ENCODE measurements around the gene CRAMP1.

Gene CRAMP1

GRCh38 chr16:1602285-1602684 is 9.9 kb upstream of the CRAMP1 start:
- DNase-seq: no peak

GRCh38 chr16:1606774-1607173 is 5.4 kb upstream of the CRAMP1 start:
- DNase-seq: no peak

GRCh38 chr16:1607971-1608370 is 4.2 kb upstream of the CRAMP1 start:
- no peak for DNase-seq

GRCh38 chr16:1610071-1610898 is 1.9 kb upstream of the CRAMP1 start:
- peak; percentile 89 for DNase-seq

- DNase-seq: no peak
These were observed 1.1 kb upstream of the CRAMP1 start for GRCh38 chr16:1610899-1611632.

GRCh38 chr16:1613211-1613622 is 1.1 kb downstream of the CRAMP1 start:
- no peak for DNase-seq

GRCh38 chr16:1613728-1614455 is 1.7 kb downstream of the CRAMP1 start:
- no peak for DNase-seq

- DNase-seq: no peak
These were observed 2.4 kb downstream of the CRAMP1 start for GRCh38 chr16:1614456-1615102.

- DNase-seq: no peak
These were observed 3.6 kb downstream of the CRAMP1 start for GRCh38 chr16:1615761-1616160.

GRCh38 chr16:1619976-1620375 is 7.8 kb downstream of the CRAMP1 start:
- no peak for DNase-seq

GRCh38 chr16:1620391-1620790 is 8.2 kb downstream of the CRAMP1 start:
- no peak for DNase-seq

GRCh38 chr16:1621851-1622250 is 9.7 kb downstream of the CRAMP1 start:
- DNase-seq: no peak

- DNase-seq: no peak
These were observed 14.2 kb downstream of the CRAMP1 start for GRCh38 chr16:1626327-1626726.

- no peak for DNase-seq
These were observed 14.6 kb downstream of the CRAMP1 start for GRCh38 chr16:1626776-1627175.

- DNase-seq: no peak
These were observed 18.5 kb downstream of the CRAMP1 start for GRCh38 chr16:1630450-1631213.

- DNase-seq: no peak
These were observed 19.1 kb downstream of the CRAMP1 start for GRCh38 chr16:1631230-1631629.

- no peak for DNase-seq
These were observed 19.9 kb downstream of the CRAMP1 start for GRCh38 chr16:1631931-1632637.

- no peak for DNase-seq
These were observed 20.4 kb downstream of the CRAMP1 start for GRCh38 chr16:1632638-1632970.

GRCh38 chr16:1633310-1633709 is 21.1 kb downstream of the CRAMP1 start:
- no peak for DNase-seq

GRCh38 chr16:1634541-1634940 is 22.4 kb downstream of the CRAMP1 start:
- no peak for DNase-seq

- DNase-seq: no peak
These were observed 22.9 kb downstream of the CRAMP1 start for GRCh38 chr16:1635070-1635469.

GRCh38 chr16:1637526-1637925 is 25.4 kb downstream of the CRAMP1 start:
- DNase-seq: no peak

All from activated gamma-delta T cell treated with Interleukin-2 at 50 U/mL for 16 hours (primary cell).